WERI-Rb-1 (cell line): Measurements from ENCODE around the gene PRKCA.

ENCODE experiments used
- DNase-seq: peaks from one replicate; pipeline ENCODE4 v3.0.0-alpha.2; 2020
- H3K27ac ChIP-seq: fragments of 250-450 bp; sonication (Bioruptor Pico); 2 replicates; pipeline ENCODE4 v1.5.1; 2020; ENCODE audit warnings: mild to moderate bottlenecking, moderate library complexity
- H3K27me3 ChIP-seq: fragments of 250-450 bp; sonication (Bioruptor Pico); 2 replicates; pipeline ENCODE4 v1.5.1; 2021; ENCODE audit warnings: mild to moderate bottlenecking, low read depth, moderate library complexity; ENCODE audit not compliant: insufficient read depth, severe bottlenecking
- H3K36me3 ChIP-seq: fragments of 250-450 bp; sonication (Bioruptor Pico); 2 replicates; pipeline ENCODE4 v1.5.1; 2020; ENCODE audit warnings: mild to moderate bottlenecking, moderate library complexity
- H3K4me3 ChIP-seq: 2 replicates; pipeline ENCODE4 v1.5.1; 2011; ENCODE audit warnings: low read depth, mild to moderate bottlenecking, control low read depth, low read length
- H3K9me3 ChIP-seq: fragments of 250-450 bp; sonication (Bioruptor Pico); 2 replicates; pipeline ENCODE4 v1.5.1; 2021; ENCODE audit warnings: mild to moderate bottlenecking, moderate library complexity; ENCODE audit not compliant: severe bottlenecking
- TF ChIP-seq, protein P1 (sequence below): IDR thresholded peaks from 2 replicates; pipeline ENCODE4 v1.5.1; 2011; ENCODE audit warnings: low read depth, mild to moderate bottlenecking, control low read depth, inconsistent platforms, low read length

The PRKCA gene

GRCh38 chr17:66491665-66492064 lies 189.3 kb downstream of the PRKCA start:
- no peak overlapping the region for H3K4me3 ChIP-seq
- no peaks in the 10 kb centered on the region for H3K9me3 ChIP-seq
- H3K27ac ChIP-seq, result no peak overlapping the region
- TF ChIP-seq, protein P1, sequence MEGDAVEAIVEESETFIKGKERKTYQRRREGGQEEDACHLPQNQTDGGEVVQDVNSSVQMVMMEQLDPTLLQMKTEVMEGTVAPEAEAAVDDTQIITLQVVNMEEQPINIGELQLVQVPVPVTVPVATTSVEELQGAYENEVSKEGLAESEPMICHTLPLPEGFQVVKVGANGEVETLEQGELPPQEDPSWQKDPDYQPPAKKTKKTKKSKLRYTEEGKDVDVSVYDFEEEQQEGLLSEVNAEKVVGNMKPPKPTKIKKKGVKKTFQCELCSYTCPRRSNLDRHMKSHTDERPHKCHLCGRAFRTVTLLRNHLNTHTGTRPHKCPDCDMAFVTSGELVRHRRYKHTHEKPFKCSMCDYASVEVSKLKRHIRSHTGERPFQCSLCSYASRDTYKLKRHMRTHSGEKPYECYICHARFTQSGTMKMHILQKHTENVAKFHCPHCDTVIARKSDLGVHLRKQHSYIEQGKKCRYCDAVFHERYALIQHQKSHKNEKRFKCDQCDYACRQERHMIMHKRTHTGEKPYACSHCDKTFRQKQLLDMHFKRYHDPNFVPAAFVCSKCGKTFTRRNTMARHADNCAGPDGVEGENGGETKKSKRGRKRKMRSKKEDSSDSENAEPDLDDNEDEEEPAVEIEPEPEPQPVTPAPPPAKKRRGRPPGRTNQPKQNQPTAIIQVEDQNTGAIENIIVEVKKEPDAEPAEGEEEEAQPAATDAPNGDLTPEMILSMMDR, result no peak
- H3K27me3 ChIP-seq, result no peaks in the 10 kb centered on the region
- no peaks in the 10 kb centered on the region for H3K36me3 ChIP-seq
- no peak for DNase-seq

GRCh38 chr17:66492080-66492479 lies 189.7 kb downstream of the PRKCA start:
- DNase-seq, result no peak
- TF ChIP-seq, protein P1, result no peak
- Histone ChIP-seq H3K27me3 (no peaks in the 10 kb centered on the region), H3K27ac (no peak overlapping the region), H3K9me3 (no peaks in the 10 kb centered on the region), H3K4me3 (no peak overlapping the region), H3K36me3 (no peaks in the 10 kb centered on the region)

DNA sequence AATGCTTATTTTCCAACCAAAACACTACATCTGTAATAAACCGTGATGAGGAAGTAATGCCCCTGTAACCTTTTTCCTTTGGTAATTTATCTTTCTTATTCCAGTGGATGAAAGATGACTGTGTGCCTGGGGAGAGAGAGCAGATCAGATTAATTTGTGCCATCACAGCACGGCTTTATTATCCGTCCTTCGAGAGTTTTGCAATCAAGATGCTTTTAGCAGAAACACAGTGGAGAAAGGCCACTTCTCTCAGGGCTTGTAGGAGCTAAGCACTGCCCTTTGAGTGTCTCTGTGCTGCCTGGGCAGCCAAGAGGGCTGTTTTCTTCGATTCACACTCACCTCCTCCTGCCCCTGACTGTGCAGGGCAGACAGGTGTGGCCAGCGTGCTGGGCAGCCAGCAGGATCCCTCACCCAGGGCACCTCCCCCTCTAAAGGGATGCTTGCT lies 190.2 kb downstream of the PRKCA start:
- Histone ChIP-seq H3K27ac (no peak overlapping the region), H3K4me3 (no peak overlapping the region), H3K36me3 (no peaks in the 10 kb centered on the region; the same call in 1 of the 2 replicates), H3K27me3 (no peaks in the 10 kb centered on the region), H3K9me3 (no peaks in the 10 kb centered on the region)
- TF ChIP-seq, protein P1, result no peak
- DNase-seq, result no peak

DNA sequence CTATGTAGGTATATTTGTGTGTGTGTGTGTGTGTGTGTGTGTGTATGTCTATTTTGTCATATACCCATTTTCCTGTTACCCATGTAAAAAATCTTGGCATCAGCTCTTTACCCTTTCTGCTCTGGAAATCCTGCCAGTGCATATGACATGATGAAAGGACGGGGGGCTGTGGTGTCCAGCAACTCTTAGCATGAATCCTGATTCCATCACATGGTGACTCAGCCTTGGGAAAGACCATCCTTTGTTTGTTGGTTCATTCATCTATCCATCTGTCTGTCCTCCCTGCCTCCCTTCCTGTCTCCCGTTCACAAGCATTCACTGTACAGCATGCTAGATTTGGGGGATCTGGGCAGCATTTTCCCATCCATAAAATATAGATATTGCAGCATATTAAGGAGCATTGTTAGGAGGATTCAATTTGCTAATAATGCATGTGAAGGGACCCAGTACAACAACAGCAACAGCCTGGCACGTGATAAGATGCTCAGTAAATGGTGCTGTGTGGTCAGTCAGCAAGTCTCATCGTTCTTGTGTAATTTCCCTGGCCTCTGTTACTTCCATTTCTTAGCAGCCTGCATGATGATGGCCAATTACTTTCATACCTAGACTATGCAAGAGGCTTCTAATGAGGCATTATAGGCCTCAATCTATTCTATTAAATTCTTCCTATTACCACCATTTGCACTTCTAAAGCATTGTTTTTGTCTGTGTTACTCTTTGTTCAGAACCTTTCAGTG lies 191.0 kb downstream of the PRKCA start:
- no peaks in the 10 kb centered on the region for H3K9me3 ChIP-seq
- H3K4me3 ChIP-seq, result no peak overlapping the region
- H3K27ac ChIP-seq, result no peak overlapping the region
- TF ChIP-seq, protein P1, result no peak
- H3K27me3 ChIP-seq, result no peaks in the 10 kb centered on the region
- no peak for DNase-seq
- no peaks in the 10 kb centered on the region; the same call in 1 of the 2 replicates for H3K36me3 ChIP-seq

- H3K4me3 ChIP-seq, result no peak overlapping the region
- H3K36me3 ChIP-seq, result no peaks in the 10 kb centered on the region; the same call in 1 of the 2 replicates
- no peak overlapping the region for H3K27ac ChIP-seq
- no peaks in the 10 kb centered on the region for H3K27me3 ChIP-seq
- TF ChIP-seq, protein P1, result no peak
- no peaks in the 10 kb centered on the region for H3K9me3 ChIP-seq
- DNase-seq, result no peak
Observed at GRCh38 chr17:66494023-66494803, 191.8 kb downstream of the PRKCA start.
